Bronchial epithelial cell (primary cell): ENCODE measurements around the gene OSBPL8. TPM values are rescaled to one million over a fixed set of nuclear protein-coding genes. Genes with fewer than 3 reads are reported as not detected.

Experiments
- DNase-seq: peaks from one replicate; pipeline ENCODE4 v3.0.0-alpha.2; 2010; ENCODE audit warnings: low read depth
- FAIRE-seq: peaks from 2 replicates; lab custom pipeline; 2011; peaks lifted over from hg19 to GRCh38; lab: Jason Lieb, UNC
- H3K27me3 ChIP-seq: 2 replicates; pipeline ENCODE4 v1.5.1; 2011; ENCODE audit warnings: low read length; ENCODE audit not compliant: control insufficient read depth, insufficient read depth
- H3K36me3 ChIP-seq: 2 replicates; pipeline ENCODE4 v1.5.1; 2011; ENCODE audit warnings: low read length; ENCODE audit not compliant: control insufficient read depth, insufficient read depth
- H3K4me3 ChIP-seq: 2 replicates; pipeline ENCODE4 v1.5.1; 2011; ENCODE audit warnings: mild to moderate bottlenecking, low read depth, low read length, control low read depth
- CTCF ChIP-seq: IDR thresholded peaks from 2 replicates; pipeline ENCODE4 v1.5.1; 2011; ENCODE audit warnings: mild to moderate bottlenecking, moderate library complexity, low read length, control low read depth, inconsistent platforms; ENCODE audit not compliant: insufficient read depth, severe bottlenecking
- total RNA-seq: library from RNA; depleted of rRNA; stranded (reverse); fragments of >200 nt; gene quantifications from 2 replicates; pipeline ENCODE4 v1.2.1, GENCODE V29; 2014

OSBPL8 gene
- total RNA-seq, 1 donor from 2014 or later: 63.7 TPM

GRCh38 chr12:76555231-76555767 is 4.3 kb downstream of the OSBPL8 start:
- no peak for TF ChIP-seq CTCF
- FAIRE-seq: no peak
- Histone ChIP-seq H3K36me3 (no peaks in the 10 kb centered on the region), H3K4me3 (no peak overlapping the region), H3K27me3 (no peaks in the 10 kb centered on the region)
- peak; percentile 12 for DNase-seq

GRCh38 chr12:76554405-76555230 is 5.0 kb downstream of the OSBPL8 start:
- no peak for TF ChIP-seq CTCF
- Histone ChIP-seq H3K36me3 (no peaks in the 10 kb centered on the region), H3K4me3 (no peak overlapping the region), H3K27me3 (no peaks in the 10 kb centered on the region)
- DNase-seq (no peak), FAIRE-seq (no peak)

GRCh38 chr12:76552343-76552938 is 7.1 kb downstream of the OSBPL8 start:
- DNase-seq (no peak), FAIRE-seq (no peak)

GRCh38 chr12:76551482-76551888 is 8.1 kb downstream of the OSBPL8 start:
- Histone ChIP-seq H3K36me3 (no peaks in the 10 kb centered on the region), H3K4me3 (no peak overlapping the region), H3K27me3 (no peaks in the 10 kb centered on the region)
- no peak for TF ChIP-seq CTCF
- DNase-seq (no peak), FAIRE-seq (no peak)

More at GRCh38 chr12:76552343-76552938, 7.1 kb downstream of the OSBPL8 start:
- no peaks in the 10 kb centered on the region for H3K27me3 ChIP-seq
- H3K36me3 ChIP-seq: no peaks in the 10 kb centered on the region
- H3K4me3 ChIP-seq: no peak overlapping the region
- TF ChIP-seq CTCF: no peak

GRCh38 chr12:76549131-76549530 is 10.4 kb downstream of the OSBPL8 start:
- FAIRE-seq (no peak), DNase-seq (no peak)
- Histone ChIP-seq H3K4me3 (no peak overlapping the region), H3K36me3 (no peaks in the 10 kb centered on the region), H3K27me3 (no peaks in the 10 kb centered on the region)
- TF ChIP-seq CTCF: no peak
